H1 (cell line): Measurements from ENCODE around the gene REL. TPM values are rescaled to one million over a fixed set of nuclear protein-coding genes. Genes with fewer than 3 reads are reported as not detected.

Experiments
- CTCF ChIA-PET: fragments of 300-600 bp; sonication (Branson Sonifier 250); formaldehyde crosslinking; loops from one replicate; lab custom pipeline; 2021; ENCODE audit not compliant: partially characterized antibody; lab: Charles Lee
- POLR2A ChIA-PET: fragments of 300-600 bp; sonication (Branson Sonifier 250); formaldehyde crosslinking; loops from one replicate; lab custom pipeline; 2021; ENCODE audit warnings: inconsistent platforms; ENCODE audit not compliant: partially characterized antibody; lab: Charles Lee
- DNase-seq, 2 experiments: peaks; one replicate each; pipeline versions ENCODE4 v3.0.0 to v3.0.0-alpha.2; 2010 to 2022; ENCODE audit warnings: low spot score in 2 of 2, low read depth in 1 of 2, mixed read lengths in 1 of 2
- FAIRE-seq: peaks from 2 replicates; lab custom pipeline; 2011; peaks lifted over from hg19 to GRCh38; lab: Jason Lieb, UNC
- H2AFZ ChIP-seq: 2 replicates; pipeline ENCODE4 v1.8.1; 2012; ENCODE audit warnings: low read length, inconsistent platforms
- H2AK5ac ChIP-seq: 2 replicates; pipeline ENCODE4 v1.6.1; 2013; ENCODE audit warnings: low read depth, low read length
- H2BK120ac ChIP-seq: replicated peaks from 2 replicates; pipeline ENCODE3; 2013; ENCODE audit warnings: low read depth, low read length, inconsistent platforms
- H2BK12ac ChIP-seq: 2 replicates; pipeline ENCODE4 v1.6.1; 2013; ENCODE audit warnings: low read depth, low read length
- H2BK15ac ChIP-seq: 2 replicates; pipeline ENCODE4 v1.6.1; 2013; ENCODE audit warnings: low read length
- H2BK20ac ChIP-seq: 2 replicates; pipeline ENCODE4 v1.6.1; 2013; ENCODE audit warnings: low read length
- H2BK5ac ChIP-seq: 2 replicates; pipeline ENCODE4 v1.6.1; 2013; ENCODE audit warnings: low read depth, low read length
- H3K14ac ChIP-seq: 2 replicates; pipeline ENCODE4 v1.6.1; 2013; ENCODE audit warnings: inconsistent platforms; ENCODE audit not compliant: insufficient read length
- H3K18ac ChIP-seq: 2 replicates; pipeline ENCODE4 v1.6.1; 2013; ENCODE audit warnings: low read length; ENCODE audit errors: extremely low read depth
- H3K23ac ChIP-seq: 2 replicates; pipeline ENCODE4 v1.6.1; 2013; ENCODE audit warnings: inconsistent platforms; ENCODE audit not compliant: insufficient read length
- H3K23me2 ChIP-seq: 2 replicates; pipeline ENCODE4 v1.6.1; 2013; ENCODE audit warnings: low read depth, low read length
- H3K27ac ChIP-seq: 2 replicates; pipeline ENCODE4 v1.6.1; 2011; ENCODE audit warnings: low read depth, low read length, inconsistent platforms
- H3K27me3 ChIP-seq, 4 experiments: replicated peaks in 1 of 4; 1 replicate in 1 of 4; 2 replicates in 3 of 4; pipeline versions ENCODE4 v1.6.1 to v1.8.1; 2011 to 2013; ENCODE audit warnings: low read length in 3 of 4, mild to moderate bottlenecking in 3 of 4, inconsistent platforms in 2 of 4, mixed read lengths in 2 of 4, moderate library complexity in 1 of 4; ENCODE audit not compliant: control insufficient read depth in 3 of 4, insufficient read depth in 3 of 4; ENCODE audit errors: extremely low read depth in 1 of 4
- H3K36me3 ChIP-seq, 4 experiments: 2 replicates each; pipeline versions ENCODE4 v1.6.1 to v1.8.1; 2011 to 2013; ENCODE audit warnings: mild to moderate bottlenecking in 4 of 4, low read length in 3 of 4, moderate library complexity in 2 of 4, control low read depth in 1 of 4, inconsistent platforms in 1 of 4; ENCODE audit not compliant: insufficient read depth in 4 of 4, control insufficient read depth in 2 of 4
- H3K4ac ChIP-seq: replicated peaks from 2 replicates; pipeline ENCODE3; 2013; ENCODE audit warnings: low read length, low read depth, mixed read lengths, inconsistent platforms; ENCODE audit not compliant: insufficient read length
- H3K4me1 ChIP-seq, 4 experiments: replicated peaks in 1 of 4; 1 replicate in 1 of 4; 2 replicates in 3 of 4; pipeline versions ENCODE4 v1.6.1 to v1.8.1; 2011 to 2013; ENCODE audit warnings: low read length in 3 of 4, inconsistent platforms in 2 of 4, mixed read lengths in 1 of 4; ENCODE audit not compliant: insufficient read depth in 4 of 4, control insufficient read depth in 3 of 4
- H3K4me2 ChIP-seq, 2 experiments: 2 replicates each; pipeline versions ENCODE4 v1.6.1 to v1.8.1; 2011 to 2013; ENCODE audit warnings: low read depth in 2 of 2, low read length in 2 of 2, control low read depth in 1 of 2, inconsistent platforms in 1 of 2, mild to moderate bottlenecking in 1 of 2; ENCODE audit not compliant: insufficient read depth in 1 of 2
- H3K4me3 ChIP-seq, 4 experiments: fragments of 200-600, 300-600 bp in 1 of 4; sonication (generic), shearing (Covaris generic), sonication (Bioruptor Twin) in 1 of 4; 2 replicates each; pipeline versions ENCODE4 v1.5.1 to v1.8.1; 2011 to 2016; ENCODE audit warnings: low read length in 4 of 4, low read depth in 3 of 4, control low read depth in 2 of 4, inconsistent platforms in 2 of 4, mild to moderate bottlenecking in 2 of 4, mixed read lengths in 1 of 4, moderate library complexity in 1 of 4; ENCODE audit not compliant: insufficient read depth in 2 of 4; ENCODE audit errors: extremely low read depth in 1 of 4
- H3K56ac ChIP-seq: replicated peaks from 2 replicates; pipeline ENCODE3; 2013; ENCODE audit warnings: low read depth, mild to moderate bottlenecking, mixed read lengths, low read length, inconsistent platforms; ENCODE audit not compliant: insufficient read length
- H3K79me1 ChIP-seq: 2 replicates; pipeline ENCODE4 v1.6.1; 2013; ENCODE audit warnings: low read depth, low read length, control low read depth
- H3K79me2 ChIP-seq, 2 experiments: 2 replicates each; pipeline versions ENCODE4 v1.6.1 to v1.8.1; 2012 to 2013; ENCODE audit warnings: low read length in 2 of 2, mild to moderate bottlenecking in 2 of 2, inconsistent platforms in 1 of 2; ENCODE audit not compliant: insufficient read depth in 2 of 2, control insufficient read depth in 1 of 2
- H3K9ac ChIP-seq, 4 experiments: replicated peaks in 1 of 4; 1 replicate in 1 of 4; 2 replicates in 3 of 4; pipeline versions ENCODE4 v1.6.1 to v1.8.1; 2011 to 2013; ENCODE audit warnings: low read depth in 3 of 4, low read length in 3 of 4, control low read depth in 2 of 4, mild to moderate bottlenecking in 2 of 4, moderate library complexity in 2 of 4, inconsistent platforms in 1 of 4; ENCODE audit errors: extremely low read depth in 1 of 4
- H3K9me3 ChIP-seq, 2 experiments: 2 replicates each; pipeline versions ENCODE4 v1.6.1 to v1.8.1; 2012 to 2013; ENCODE audit warnings: mild to moderate bottlenecking in 2 of 2, moderate library complexity in 2 of 2, control low read depth in 1 of 2, inconsistent platforms in 1 of 2, low read depth in 1 of 2, low read length in 1 of 2, mixed read lengths in 1 of 2; ENCODE audit not compliant: insufficient read depth in 2 of 2
- H4K20me1 ChIP-seq, 2 experiments: replicated peaks in 1 of 2; 2 replicates each; pipeline versions ENCODE3 to v1.8.1; 2011 to 2013; ENCODE audit warnings: inconsistent platforms in 2 of 2, low read length in 2 of 2, mild to moderate bottlenecking in 1 of 2; ENCODE audit not compliant: insufficient read depth in 2 of 2, control insufficient read depth in 1 of 2
- H4K5ac ChIP-seq: 2 replicates; pipeline ENCODE4 v1.6.1; 2013; ENCODE audit warnings: low read length, low read depth, mixed read lengths, inconsistent platforms; ENCODE audit not compliant: insufficient read length
- H4K8ac ChIP-seq: 2 replicates; pipeline ENCODE4 v1.8.0; 2013; ENCODE audit warnings: mild to moderate bottlenecking, moderate library complexity, low read length, inconsistent platforms; ENCODE audit not compliant: insufficient read depth; ENCODE audit errors: extremely low read depth
- H4K91ac ChIP-seq: replicated peaks from 2 replicates; pipeline ENCODE3; 2013; ENCODE audit warnings: low read length, mixed read lengths, inconsistent platforms; ENCODE audit not compliant: insufficient read length
- BRCA1 ChIP-seq: IDR thresholded peaks from 2 replicates; pipeline ENCODE4 v1.6.1; 2012; ENCODE audit warnings: low read depth, low read length, improper control_type of control experiment
- CBX8 ChIP-seq: fragments of 300-800, 300-1000 bp; sonication (generic); IDR thresholded peaks from 2 replicates; pipeline ENCODE4 v1.7.1; 2016; ENCODE audit warnings: low read depth, low read length, borderline replicate concordance
- CHD1 ChIP-seq: IDR thresholded peaks from 2 replicates; pipeline ENCODE4 v1.6.1; 2012; ENCODE audit warnings: low read depth, low read length, improper control_type of control experiment
- EGR1 ChIP-seq: IDR thresholded peaks from 2 replicates; pipeline ENCODE4 v1.6.1; 2011; ENCODE audit warnings: low read depth, low read length, borderline replicate concordance
- GABPA ChIP-seq: IDR thresholded peaks from 2 replicates; pipeline ENCODE4 v1.6.1; 2011; ENCODE audit warnings: mild to moderate bottlenecking, low read length, moderate library complexity, borderline replicate concordance; ENCODE audit not compliant: insufficient read depth
- POLR2A ChIP-seq, 2 experiments: IDR thresholded peaks; 1 replicate in 1 of 2; 2 replicates in 1 of 2; pipeline ENCODE4 v1.6.1; 2011; ENCODE audit warnings: low read depth in 2 of 2, low read length in 2 of 2, mild to moderate bottlenecking in 2 of 2; ENCODE audit errors: control extremely low read depth in 1 of 2
- RBBP5 ChIP-seq: IDR thresholded peaks from 2 replicates; pipeline ENCODE4 v1.7.1; 2012; ENCODE audit warnings: low read depth, mild to moderate bottlenecking, inconsistent platforms, low read length, moderate library complexity, borderline replicate concordance
- WGBS, 2 experiments: shearing (Covaris generic) in 1 of 2; methylation state at CpG; one replicate each; pipeline versions ENCODE4 v1.1.6 to v1.1.7; 2013 to 2015; ENCODE audit warnings: low lambda C conversion rate in 2 of 2, mixed read lengths in 2 of 2, inconsistent platforms in 1 of 2, low coverage in 1 of 2, missing lambda C conversion rate in 1 of 2; ENCODE audit not compliant: insufficient replicate concordance in 2 of 2, insufficient coverage in 1 of 2, insufficient read length in 1 of 2; ENCODE audit errors: extremely low coverage in 1 of 2, missing lambda C conversion rate in 1 of 2; 5-methylcytosine and 5-hydroxymethylcytosine counted together
- long read RNA-seq, 2 experiments: library from RNA in 1 of 2; library from capped mRNA in 1 of 2; stranded (forward); transcript quantifications; one replicate each; pipeline ENCODE4 v2.0.0, GENCODE V29; 2021; ENCODE audit warnings: inconsistent platforms in 1 of 2
- polyA minus RNA-seq, 3 experiments: library from RNA; depleted of rRNA, polyadenylated mRNA; stranded (reverse); fragments of >200 nt; gene quantifications; 1 replicate in 2 of 3; 2 replicates in 1 of 3; pipeline ENCODE4 v1.2.3, GENCODE V29; 2011
- polyA plus RNA-seq, 7 experiments: library from polyadenylated mRNA; depleted of rRNA in 3 of 7; stranded (reverse) in 5 of 7; unstranded in 2 of 7; fragments of >200 nt in 5 of 7; fragments of 200-250 nt in 2 of 7; gene quantifications; 1 replicate in 5 of 7; 2 replicates in 1 of 7; 4 replicates in 1 of 7; pipeline versions ENCODE4 v1.2.1 to v1.2.3, GENCODE V29; 2011 to 2013; ENCODE audit warnings: missing spikeins in 2 of 7, mixed read lengths in 2 of 7
- total RNA-seq: library from RNA; stranded (reverse); fragmentation: NEBNext Ultra II Directional; extraction: Animal tissue kit (Norgen Biotek cat#: 25700); gene quantifications from 2 replicates; pipeline ENCODE4 v1.2.1, GENCODE V29; 2021
- TF ChIP-seq, protein P1 (sequence below): IDR thresholded peaks from 2 replicates; pipeline ENCODE4 v1.6.1; 2011; ENCODE audit warnings: low read depth, mild to moderate bottlenecking, low read length; ENCODE audit not compliant: insufficient read depth

The REL gene
- total RNA-seq (6.3 and 7.5 TPM in 2 replicates), polyA plus RNA-seq (2011; rRNA removed) (1.5 and 1.6 TPM in 2 replicates), polyA minus RNA-seq (2011; rRNA and poly(A)+ RNA removed) (7.2 and 14.1 TPM in 2 replicates)
- 1.6 TPM for polyA plus RNA-seq (2011; cell fraction: cytosol; rRNA removed)
- polyA plus RNA-seq (2011; cell fraction: nucleus; rRNA removed) = 2.8 TPM
- polyA plus RNA-seq (2012, experiment 1 of 2) = 1.3 to 3.3 TPM (median 2.2 TPM) in 4 replicates
- polyA plus RNA-seq (2012, experiment 2 of 2) = 0.16 TPM
- polyA plus RNA-seq (2013, experiment 1 of 2) = 3.9 TPM
- 3.5 TPM for polyA plus RNA-seq (2013, experiment 2 of 2)
- polyA minus RNA-seq (2011; cell fraction: cytosol; rRNA and poly(A)+ RNA removed) = 5.6 TPM
- polyA minus RNA-seq (2011; cell fraction: nucleus; rRNA and poly(A)+ RNA removed) = 13.2 TPM
- long read RNA-seq, experiment 1 = 0 reads
- long read RNA-seq, experiment 2, partial matches to known transcripts = 2 of 3 reads
- long read RNA-seq, experiment 2, other reads (novel, unspliced or antisense) = 0 of 3 reads

DNA sequence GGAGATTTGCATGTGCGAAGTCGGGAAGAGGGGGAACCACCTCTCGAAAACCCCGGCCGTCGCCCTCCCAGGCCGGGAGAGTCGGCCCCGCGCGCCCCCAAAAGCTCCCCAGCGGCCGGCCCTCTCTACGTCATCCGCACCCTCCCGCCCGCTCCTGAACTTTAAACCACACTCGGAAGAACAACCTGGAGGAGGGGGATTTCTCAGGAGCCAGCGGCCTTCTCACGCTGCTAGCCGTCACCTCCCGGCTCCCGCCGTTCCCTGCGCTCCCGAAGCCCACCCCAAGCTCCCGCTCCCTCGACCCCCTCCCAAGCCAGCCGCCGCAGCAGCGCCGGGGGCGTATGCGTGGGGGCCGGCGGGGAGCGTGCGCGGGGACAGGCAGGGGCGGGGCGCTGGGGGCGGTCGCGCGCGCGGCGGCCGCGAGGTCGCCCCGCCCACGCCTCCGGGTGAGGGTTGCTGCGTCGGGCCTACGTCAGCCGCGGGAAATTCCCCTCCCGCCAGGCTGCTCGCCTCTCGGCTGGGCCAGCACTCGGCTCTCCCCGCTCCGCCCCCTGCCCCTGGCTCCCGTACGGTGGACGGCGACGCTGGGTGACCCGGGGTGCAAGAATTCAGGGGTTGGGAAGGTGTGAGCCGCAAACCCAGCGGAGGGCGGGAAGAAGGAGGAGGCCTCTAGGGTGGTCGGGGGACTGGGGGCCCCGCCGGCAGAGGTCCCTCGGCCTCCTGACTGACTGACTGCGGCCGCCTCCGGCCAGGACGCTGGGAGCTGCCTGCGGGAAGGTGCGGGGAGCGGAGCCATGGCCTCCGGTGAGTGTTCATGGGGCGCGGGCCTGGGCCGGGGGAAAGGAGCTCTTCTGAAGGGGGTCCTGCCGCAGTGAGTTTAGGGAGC is at the start of gene REL:
Gene REL (plus strand): TSS at position 528 of the 886 bp plus-strand sequence. CDS start 267 bp downstream, at position 795.
- H3K4me3 ChIP-seq = peak within 1 kb of the TSS; percentile 72 to 96 (median 81)
- H3K56ac ChIP-seq = peak within 1 kb of the TSS; percentile 59
- 0 out of 2 replicates have a peak within 1 kb of the TSS, but pooled peaks have one; percentile 55 for H2AFZ ChIP-seq
- H2AK5ac ChIP-seq = no peak within 1 kb of the TSS
- no peak within 1 kb of the TSS for H3K23ac ChIP-seq
- peak within 1 kb of the TSS; percentile 64 to 83 (median 72) for H3K9ac ChIP-seq
- DNase-seq (peak; percentile 64 to 89), FAIRE-seq (no peak)
- WGBS, 2 experiments = 2% methylated on average over 18 of the region's 90 CpGs; no CpG with 5 or more reads in 1 of the 2 experiments
- peaks cover 0 to 2% (median 0%) of the 10 kb centered on the region in 4 experiments; a peak in 1 of 7 replicates for H3K27me3 ChIP-seq
- no peak within 1 kb of the TSS for H3K4ac ChIP-seq
- H3K79me1 ChIP-seq = no peaks in the 10 kb centered on the region
- 0 out of 2 replicates have a peak, but pooled peaks cover 3% of the 10 kb centered on the region for H3K23me2 ChIP-seq
- H3K9me3 ChIP-seq = no peaks in the 10 kb centered on the region
- H4K8ac ChIP-seq = peak within 1 kb of the TSS; percentile 68
- peak within 1 kb of the TSS; percentile 83 for H4K5ac ChIP-seq
- peak within 1 kb of the TSS; percentile 79; the same call in 1 of the 2 replicates for H3K27ac ChIP-seq
- H3K36me3 ChIP-seq = no peaks in the 10 kb centered on the region
- H2BK15ac ChIP-seq = no peak within 1 kb of the TSS
- peaks cover 0 to 2% of the 10 kb centered on the region in 2 experiments; a peak in 1 of 4 replicates for H3K79me2 ChIP-seq
- ChIA-PET POLR2A (interaction anchor here (0.6 to 1.9 kb wide), 8 partner anchors 8 to 125 kb away, joined by 3 to 5 read pairs (median 3); partner anchors contain the start of gene PAPOLG), CTCF (interaction anchor here (0.7 to 1.8 kb wide), 4 partner anchors 73 to 116 kb away, joined by 3 to 5 read pairs (median 4); no protein-coding TSS in a partner anchor)
- H4K91ac ChIP-seq = no peak within 1 kb of the TSS
- H3K18ac ChIP-seq = peak within 1 kb of the TSS; percentile 93
- peaks cover 0 to 2% of the 10 kb centered on the region in 2 experiments for H4K20me1 ChIP-seq
- peak within 1 kb of the TSS; percentile 66; the same call in 1 of the 2 replicates for H2BK5ac ChIP-seq
- H3K14ac ChIP-seq = no peak within 1 kb of the TSS
- peaks cover 0 to 3% (median 0%) of the 10 kb centered on the region in 4 experiments; a peak in 4 of 7 replicates for H3K4me1 ChIP-seq
- peak within 1 kb of the TSS; percentile 70 to 75 for H3K4me2 ChIP-seq
- no peak within 1 kb of the TSS for H2BK20ac ChIP-seq
- no peak within 1 kb of the TSS for H2BK12ac ChIP-seq
- no peak within 1 kb of the TSS for H2BK120ac ChIP-seq
- peak; percentile 81 for TF ChIP-seq EGR1
- TF ChIP-seq BRCA1 = no peak
- TF ChIP-seq CHD1 = no peak
- TF ChIP-seq RBBP5 = peak; percentile 91; the same call in 1 of the 2 replicates
- TF ChIP-seq CBX8 = no peak
- TF ChIP-seq POLR2A (IDR thresholded peaks at IDR 0.05; ENCODE audit: control extremely low read depth in 1 of 2, low read depth in 2 of 2, low read length in 2 of 2) = peak; percentile 30 to 39; a peak in 2 of 3 replicates
- TF ChIP-seq GABPA = no peak
- TF ChIP-seq, protein P1, sequence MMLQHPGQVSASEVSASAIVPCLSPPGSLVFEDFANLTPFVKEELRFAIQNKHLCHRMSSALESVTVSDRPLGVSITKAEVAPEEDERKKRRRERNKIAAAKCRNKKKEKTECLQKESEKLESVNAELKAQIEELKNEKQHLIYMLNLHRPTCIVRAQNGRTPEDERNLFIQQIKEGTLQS = no peak
